Endothelial cell (in vitro differentiated cells): ENCODE results near the gene HIGD1C. TPM values are rescaled to one million over a fixed set of nuclear protein-coding genes. Genes with fewer than 3 reads are reported as not detected.

Source experiments
- DNase-seq: peaks from one replicate; pipeline ENCODE4 v3.0.0; 2021; ENCODE audit warnings: low spot score
- H3K27ac Mint-ChIP-seq: one replicate; pipeline ENCODE4 v1.8.0; 2021; ENCODE audit warnings: mixed read lengths, inconsistent platforms; ENCODE audit not compliant: unreplicated experiment
- H3K27me3 Mint-ChIP-seq: one replicate; pipeline ENCODE4 v1.8.0; 2021; ENCODE audit warnings: mild to moderate bottlenecking, moderate library complexity, mixed read lengths, inconsistent platforms; ENCODE audit not compliant: unreplicated experiment
- H3K36me3 Mint-ChIP-seq: one replicate; pipeline ENCODE4 v1.8.0; 2021; ENCODE audit warnings: mild to moderate bottlenecking, low read depth, mixed read lengths, inconsistent platforms; ENCODE audit not compliant: unreplicated experiment
- H3K4me1 Mint-ChIP-seq: one replicate; pipeline ENCODE4 v1.8.0; 2021; ENCODE audit warnings: mild to moderate bottlenecking, mixed read lengths, inconsistent platforms; ENCODE audit not compliant: unreplicated experiment
- H3K4me3 Mint-ChIP-seq: one replicate; pipeline ENCODE4 v1.8.0; 2021; ENCODE audit warnings: mild to moderate bottlenecking, mixed read lengths, inconsistent platforms; ENCODE audit not compliant: unreplicated experiment
- H3K9me3 Mint-ChIP-seq: one replicate; pipeline ENCODE4 v1.8.0; 2021; ENCODE audit warnings: mixed read lengths, inconsistent platforms; ENCODE audit not compliant: unreplicated experiment
- total RNA-seq: library from RNA; stranded (reverse); fragmentation: NEBNext Ultra II Directional; extraction: Animal tissue kit (Norgen Biotek cat#: 25700); gene quantifications from one replicate; pipeline ENCODE4 v1.2.1, GENCODE V29; 2021; ENCODE audit not compliant: unreplicated experiment
- TF ChIP-seq, protein P1 (sequence below): fragments of 200-600 bp; sonication (generic); IDR thresholded peaks from one replicate; pipeline ENCODE4 v1.5.0; 2021; ENCODE audit warnings: antibody characterized with exemption; ENCODE audit not compliant: unreplicated experiment

The HIGD1C gene
- total RNA-seq, 1 donor from 2014 or later = not detected

DNA sequence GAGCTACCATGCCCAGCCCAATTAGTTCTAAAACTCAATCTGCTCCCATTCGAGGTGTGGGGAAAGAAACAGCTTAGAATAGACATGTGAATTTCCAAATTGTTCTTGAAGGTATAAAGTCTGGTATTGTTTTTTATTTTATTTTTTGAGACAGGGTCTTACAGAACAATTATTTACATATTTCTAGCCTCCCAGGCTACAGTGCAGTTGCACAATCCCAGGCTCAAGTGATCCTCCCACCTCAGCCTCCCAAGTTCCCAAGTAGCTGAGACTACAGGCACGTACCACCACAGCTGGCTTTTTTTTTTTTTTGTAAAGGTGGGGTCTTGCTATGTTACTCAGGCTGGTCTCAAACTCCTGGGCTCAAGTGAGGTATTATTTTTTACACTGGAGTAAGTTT lies 67.6 kb downstream of the HIGD1C start:
- H3K36me3 Mint-ChIP-seq = no peaks in the 10 kb centered on the region
- H3K27ac Mint-ChIP-seq = no peak overlapping the region
- H3K9me3 Mint-ChIP-seq = no peaks in the 10 kb centered on the region
- peaks cover 25% of the 10 kb centered on the region for H3K4me1 Mint-ChIP-seq
- TF ChIP-seq, protein P1, sequence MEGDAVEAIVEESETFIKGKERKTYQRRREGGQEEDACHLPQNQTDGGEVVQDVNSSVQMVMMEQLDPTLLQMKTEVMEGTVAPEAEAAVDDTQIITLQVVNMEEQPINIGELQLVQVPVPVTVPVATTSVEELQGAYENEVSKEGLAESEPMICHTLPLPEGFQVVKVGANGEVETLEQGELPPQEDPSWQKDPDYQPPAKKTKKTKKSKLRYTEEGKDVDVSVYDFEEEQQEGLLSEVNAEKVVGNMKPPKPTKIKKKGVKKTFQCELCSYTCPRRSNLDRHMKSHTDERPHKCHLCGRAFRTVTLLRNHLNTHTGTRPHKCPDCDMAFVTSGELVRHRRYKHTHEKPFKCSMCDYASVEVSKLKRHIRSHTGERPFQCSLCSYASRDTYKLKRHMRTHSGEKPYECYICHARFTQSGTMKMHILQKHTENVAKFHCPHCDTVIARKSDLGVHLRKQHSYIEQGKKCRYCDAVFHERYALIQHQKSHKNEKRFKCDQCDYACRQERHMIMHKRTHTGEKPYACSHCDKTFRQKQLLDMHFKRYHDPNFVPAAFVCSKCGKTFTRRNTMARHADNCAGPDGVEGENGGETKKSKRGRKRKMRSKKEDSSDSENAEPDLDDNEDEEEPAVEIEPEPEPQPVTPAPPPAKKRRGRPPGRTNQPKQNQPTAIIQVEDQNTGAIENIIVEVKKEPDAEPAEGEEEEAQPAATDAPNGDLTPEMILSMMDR = no peak
- no peak overlapping the region for H3K4me3 Mint-ChIP-seq
- no peaks in the 10 kb centered on the region for H3K27me3 Mint-ChIP-seq
- no peak for DNase-seq

Other genes starting within 250 kb of the HIGD1C start
- gene ATF1, start 188.4 kb upstream of the HIGD1C start, total RNA-seq = 16.2 TPM
- not detected for gene TMPRSS12, start 109.6 kb upstream of the HIGD1C start, total RNA-seq
- 47.3 TPM for gene SLC11A2, start 73.8 kb downstream of the HIGD1C start, total RNA-seq
- gene LETMD1, start 95.8 kb downstream of the HIGD1C start, total RNA-seq = 32.8 TPM
- 112 TPM for gene CSRNP2, start 131.1 kb downstream of the HIGD1C start, total RNA-seq
- gene TFCP2, start 220.6 kb downstream of the HIGD1C start, total RNA-seq = 29.5 TPM